Measurements from ENCODE around the gene DMKN. TPM values are rescaled to one million over a fixed set of nuclear protein-coding genes. Genes with fewer than 3 reads are reported as not detected.

DMKN gene
- total and polyA plus RNA-seq, 9 of the 15 experiments (the other 6 are each of a cell fraction or from before 2014, with no cell fraction given), result 0.36 to 0.53 TPM; not detected in 7

DNA sequence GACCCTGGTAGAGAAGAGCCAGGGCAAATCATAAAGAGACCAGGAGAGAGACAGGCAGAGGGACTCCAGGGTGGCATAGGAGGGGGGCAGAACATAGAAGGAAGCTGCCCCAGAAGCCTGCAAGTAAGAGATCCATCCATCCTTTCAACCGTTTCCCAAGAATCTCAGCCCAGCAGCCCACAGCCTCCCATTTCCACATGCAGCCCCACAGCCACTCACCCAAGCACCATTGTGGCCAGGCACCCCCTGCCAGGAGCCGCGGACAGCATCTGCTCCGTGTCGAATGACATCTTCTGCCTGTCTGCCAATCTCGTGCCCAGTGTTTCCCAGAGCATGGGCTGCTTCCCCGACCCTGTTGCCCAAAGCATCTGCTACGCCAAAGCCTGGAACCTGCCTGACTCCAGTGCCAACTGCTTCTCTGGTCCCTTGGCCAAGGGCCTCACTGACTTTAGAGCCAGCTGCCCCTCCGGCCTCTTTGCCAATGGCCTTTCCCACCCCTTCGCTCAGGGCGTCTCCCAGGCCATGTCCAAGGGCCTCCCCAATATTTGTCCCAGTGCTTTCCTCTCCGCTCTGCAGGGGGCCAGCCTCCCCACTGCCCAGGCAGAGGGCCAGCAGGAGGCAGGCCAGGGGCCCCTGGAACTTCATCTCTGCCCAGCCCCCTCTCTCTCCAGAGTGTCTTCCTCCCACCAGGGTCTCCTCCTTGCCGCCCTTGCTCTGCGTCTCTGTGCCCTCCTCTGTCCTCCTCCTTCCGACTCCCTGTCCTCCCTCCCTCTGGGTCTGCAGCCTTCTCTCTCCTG is 420 bp downstream of the DMKN start:
- in situ Hi-C loops (cut with MboI), result no loop called here
- H3K4me2 ChIP-seq (ENCODE audit: insufficient read depth, low read length), result no peak overlapping the region
- WGBS (ENCODE audit: insufficient coverage, low coverage, missing lambda C conversion rate), result 6% methylated on average over 9 of the region's 15 CpGs
- TF ChIP-seq, protein P1, sequence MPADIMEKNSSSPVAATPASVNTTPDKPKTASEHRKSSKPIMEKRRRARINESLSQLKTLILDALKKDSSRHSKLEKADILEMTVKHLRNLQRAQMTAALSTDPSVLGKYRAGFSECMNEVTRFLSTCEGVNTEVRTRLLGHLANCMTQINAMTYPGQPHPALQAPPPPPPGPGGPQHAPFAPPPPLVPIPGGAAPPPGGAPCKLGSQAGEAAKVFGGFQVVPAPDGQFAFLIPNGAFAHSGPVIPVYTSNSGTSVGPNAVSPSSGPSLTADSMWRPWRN (IDR thresholded peaks at IDR 0.05; ENCODE audit: low read depth), result no peak
- no peak for TF ChIP-seq SMAD2 (IDR thresholded peaks at IDR 0.05; ENCODE audit: low read depth, low read length)
- TF ChIP-seq SMAD3 (CRISPR knock-in tag; conservative IDR thresholded peaks at IDR 0.05), result no peak
- TF ChIP-seq ZNF830 (CRISPR knock-in tag; IDR thresholded peaks at IDR 0.05), result no peak
- no peak for TF ChIP-seq BACH1 (tag; IDR thresholded peaks at IDR 0.05)
- TF ChIP-seq, protein P2, sequence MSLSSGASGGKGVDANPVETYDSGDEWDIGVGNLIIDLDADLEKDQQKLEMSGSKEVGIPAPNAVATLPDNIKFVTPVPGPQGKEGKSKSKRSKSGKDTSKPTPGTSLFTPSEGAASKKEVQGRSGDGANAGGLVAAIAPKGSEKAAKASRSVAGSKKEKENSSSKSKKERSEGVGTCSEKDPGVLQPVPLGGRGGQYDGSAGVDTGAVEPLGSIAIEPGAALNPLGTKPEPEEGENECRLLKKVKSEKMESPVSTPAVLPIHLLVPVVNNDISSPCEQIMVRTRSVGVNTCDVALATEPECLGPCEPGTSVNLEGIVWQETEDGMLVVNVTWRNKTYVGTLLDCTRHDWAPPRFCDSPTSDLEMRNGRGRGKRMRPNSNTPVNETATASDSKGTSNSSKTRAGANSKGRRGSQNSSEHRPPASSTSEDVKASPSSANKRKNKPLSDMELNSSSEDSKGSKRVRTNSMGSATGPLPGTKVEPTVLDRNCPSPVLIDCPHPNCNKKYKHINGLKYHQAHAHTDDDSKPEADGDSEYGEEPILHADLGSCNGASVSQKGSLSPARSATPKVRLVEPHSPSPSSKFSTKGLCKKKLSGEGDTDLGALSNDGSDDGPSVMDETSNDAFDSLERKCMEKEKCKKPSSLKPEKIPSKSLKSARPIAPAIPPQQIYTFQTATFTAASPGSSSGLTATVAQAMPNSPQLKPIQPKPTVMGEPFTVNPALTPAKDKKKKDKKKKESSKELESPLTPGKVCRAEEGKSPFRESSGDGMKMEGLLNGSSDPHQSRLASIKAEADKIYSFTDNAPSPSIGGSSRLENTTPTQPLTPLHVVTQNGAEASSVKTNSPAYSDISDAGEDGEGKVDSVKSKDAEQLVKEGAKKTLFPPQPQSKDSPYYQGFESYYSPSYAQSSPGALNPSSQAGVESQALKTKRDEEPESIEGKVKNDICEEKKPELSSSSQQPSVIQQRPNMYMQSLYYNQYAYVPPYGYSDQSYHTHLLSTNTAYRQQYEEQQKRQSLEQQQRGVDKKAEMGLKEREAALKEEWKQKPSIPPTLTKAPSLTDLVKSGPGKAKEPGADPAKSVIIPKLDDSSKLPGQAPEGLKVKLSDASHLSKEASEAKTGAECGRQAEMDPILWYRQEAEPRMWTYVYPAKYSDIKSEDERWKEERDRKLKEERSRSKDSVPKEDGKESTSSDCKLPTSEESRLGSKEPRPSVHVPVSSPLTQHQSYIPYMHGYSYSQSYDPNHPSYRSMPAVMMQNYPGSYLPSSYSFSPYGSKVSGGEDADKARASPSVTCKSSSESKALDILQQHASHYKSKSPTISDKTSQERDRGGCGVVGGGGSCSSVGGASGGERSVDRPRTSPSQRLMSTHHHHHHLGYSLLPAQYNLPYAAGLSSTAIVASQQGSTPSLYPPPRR (CRISPR knock-in tag; IDR thresholded peaks at IDR 0.05; ENCODE audit: borderline replicate concordance), result no peak
- no peak for TF ChIP-seq ZNF644 (tag; IDR thresholded peaks at IDR 0.05; ENCODE audit: low read depth)
- TF ChIP-seq NR3C1 (CRISPR knock-in tag; IDR thresholded peaks at IDR 0.05), result no peak
- TF ChIP-seq, protein P3, sequence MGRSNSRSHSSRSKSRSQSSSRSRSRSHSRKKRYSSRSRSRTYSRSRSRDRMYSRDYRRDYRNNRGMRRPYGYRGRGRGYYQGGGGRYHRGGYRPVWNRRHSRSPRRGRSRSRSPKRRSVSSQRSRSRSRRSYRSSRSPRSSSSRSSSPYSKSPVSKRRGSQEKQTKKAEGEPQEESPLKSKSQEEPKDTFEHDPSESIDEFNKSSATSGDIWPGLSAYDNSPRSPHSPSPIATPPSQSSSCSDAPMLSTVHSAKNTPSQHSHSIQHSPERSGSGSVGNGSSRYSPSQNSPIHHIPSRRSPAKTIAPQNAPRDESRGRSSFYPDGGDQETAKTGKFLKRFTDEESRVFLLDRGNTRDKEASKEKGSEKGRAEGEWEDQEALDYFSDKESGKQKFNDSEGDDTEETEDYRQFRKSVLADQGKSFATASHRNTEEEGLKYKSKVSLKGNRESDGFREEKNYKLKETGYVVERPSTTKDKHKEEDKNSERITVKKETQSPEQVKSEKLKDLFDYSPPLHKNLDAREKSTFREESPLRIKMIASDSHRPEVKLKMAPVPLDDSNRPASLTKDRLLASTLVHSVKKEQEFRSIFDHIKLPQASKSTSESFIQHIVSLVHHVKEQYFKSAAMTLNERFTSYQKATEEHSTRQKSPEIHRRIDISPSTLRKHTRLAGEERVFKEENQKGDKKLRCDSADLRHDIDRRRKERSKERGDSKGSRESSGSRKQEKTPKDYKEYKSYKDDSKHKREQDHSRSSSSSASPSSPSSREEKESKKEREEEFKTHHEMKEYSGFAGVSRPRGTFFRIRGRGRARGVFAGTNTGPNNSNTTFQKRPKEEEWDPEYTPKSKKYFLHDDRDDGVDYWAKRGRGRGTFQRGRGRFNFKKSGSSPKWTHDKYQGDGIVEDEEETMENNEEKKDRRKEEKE (IDR thresholded peaks at IDR 0.05; ENCODE audit: borderline replicate concordance in 1 of 2, control insufficient read depth in 1 of 2, low read depth in 2 of 2, low read length in 1 of 2), result no peak
- TF ChIP-seq, protein P4, sequence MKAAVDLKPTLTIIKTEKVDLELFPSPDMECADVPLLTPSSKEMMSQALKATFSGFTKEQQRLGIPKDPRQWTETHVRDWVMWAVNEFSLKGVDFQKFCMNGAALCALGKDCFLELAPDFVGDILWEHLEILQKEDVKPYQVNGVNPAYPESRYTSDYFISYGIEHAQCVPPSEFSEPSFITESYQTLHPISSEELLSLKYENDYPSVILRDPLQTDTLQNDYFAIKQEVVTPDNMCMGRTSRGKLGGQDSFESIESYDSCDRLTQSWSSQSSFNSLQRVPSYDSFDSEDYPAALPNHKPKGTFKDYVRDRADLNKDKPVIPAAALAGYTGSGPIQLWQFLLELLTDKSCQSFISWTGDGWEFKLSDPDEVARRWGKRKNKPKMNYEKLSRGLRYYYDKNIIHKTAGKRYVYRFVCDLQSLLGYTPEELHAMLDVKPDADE (conservative IDR thresholded peaks at IDR 0.05; ENCODE audit: control insufficient read depth, low read depth, low read length), result no peak

More for the DNA sequence above, 420 bp downstream of the DMKN start:
- H3K36me3 ChIP-seq (ENCODE audit: control insufficient read depth, insufficient read depth, low read length), result no peaks in the 10 kb centered on the region
- H3K9ac ChIP-seq (ENCODE audit: insufficient read depth in 1 of 2, low read depth in 2 of 2, low read length in 2 of 2), result 0 out of 4 replicates have a peak overlapping the region, but pooled peaks of 1 of the 2 experiments have one; percentile 56
- no peak overlapping the region for H3K27ac ChIP-seq (ENCODE audit: extremely low read depth, low read depth, low read length)
- H3K9me3 ChIP-seq (replicated peaks; ENCODE audit: control insufficient read depth, insufficient read depth, low read depth, low read length), result no peaks in the 10 kb centered on the region
- no peak overlapping the region for H2AFZ ChIP-seq (ENCODE audit: low read depth, low read length)
- peaks cover 0 to 36% of the 10 kb centered on the region in 2 experiments; a peak in 4 of 5 replicates for H3K4me1 ChIP-seq (replicated peaks in 1 of 2; ENCODE audit: control insufficient read depth in 2 of 2, insufficient read depth in 2 of 2, low read length in 2 of 2)
- peaks cover 2% of the 10 kb centered on the region for H3K9me1 ChIP-seq (ENCODE audit: control insufficient read depth, insufficient read depth, low read length)
- CTCF ChIA-PET (ENCODE audit: low intra/inter-chr PET ratio), result no interaction called here
- H4K20me1 ChIP-seq (replicated peaks; ENCODE audit: control insufficient read depth, insufficient read depth, low read length), result peaks cover 10% of the 10 kb centered on the region
- POLR2A ChIA-PET, result interaction anchor here (1.0 kb wide), 1 partner anchor 9 kb away, joined by 5 read pairs; no protein-coding TSS in a partner anchor
- FAIRE-seq (no peak), DNase-seq (ENCODE audit: extremely low read depth in 1 of 4, low spot score in 3 of 4) (no peak), ATAC-seq (no peak)
- peaks cover 43 to 69% of the 10 kb centered on the region in 2 experiments for H3K27me3 ChIP-seq (ENCODE audit: control insufficient read depth in 2 of 2, insufficient read depth in 2 of 2, low read length in 2 of 2)
- BruUV-seq (replicated peaks), result no TSS peak
- no peaks in the 10 kb centered on the region for H3K79me2 ChIP-seq (ENCODE audit: control insufficient read depth, insufficient read depth, low read length)
- H3K4me3 ChIP-seq, result no peak overlapping the region
- intact Hi-C loops (cut with micrococcal nuclease), result no loop called here
